Inferior parietal cortex (tissue), 1 donor: Measurements from ENCODE around the gene KIAA1217.
A peak's percentile ranks its signal among the peaks of the same experiment; 100 is the strongest.

Experiments used
- DNase-seq: peaks from one replicate; pipeline ENCODE4 v3.0.0-alpha.2; 2016; ENCODE audit errors: extremely low spot score

Gene KIAA1217

DNA sequence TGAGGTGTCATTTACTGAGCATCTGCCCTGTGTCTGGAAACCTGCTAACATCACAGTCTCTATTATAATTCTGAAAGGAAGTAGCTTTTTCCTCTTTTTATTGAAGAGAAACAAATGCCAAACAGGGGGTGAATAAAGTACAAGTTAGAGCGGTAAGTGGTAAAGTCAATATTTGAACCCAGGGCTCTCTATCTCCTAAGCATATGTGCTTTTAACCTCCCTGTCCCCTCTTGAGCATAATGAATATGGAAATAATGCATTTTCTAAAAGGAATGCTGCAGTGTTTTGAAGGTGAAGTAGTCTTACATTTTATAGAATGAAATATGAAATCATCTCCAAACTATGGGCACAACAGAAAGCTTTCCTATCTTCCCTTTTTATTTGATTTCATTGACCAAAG, 196.7 kb downstream of the KIAA1217 start:
- no peak for DNase-seq

DNA sequence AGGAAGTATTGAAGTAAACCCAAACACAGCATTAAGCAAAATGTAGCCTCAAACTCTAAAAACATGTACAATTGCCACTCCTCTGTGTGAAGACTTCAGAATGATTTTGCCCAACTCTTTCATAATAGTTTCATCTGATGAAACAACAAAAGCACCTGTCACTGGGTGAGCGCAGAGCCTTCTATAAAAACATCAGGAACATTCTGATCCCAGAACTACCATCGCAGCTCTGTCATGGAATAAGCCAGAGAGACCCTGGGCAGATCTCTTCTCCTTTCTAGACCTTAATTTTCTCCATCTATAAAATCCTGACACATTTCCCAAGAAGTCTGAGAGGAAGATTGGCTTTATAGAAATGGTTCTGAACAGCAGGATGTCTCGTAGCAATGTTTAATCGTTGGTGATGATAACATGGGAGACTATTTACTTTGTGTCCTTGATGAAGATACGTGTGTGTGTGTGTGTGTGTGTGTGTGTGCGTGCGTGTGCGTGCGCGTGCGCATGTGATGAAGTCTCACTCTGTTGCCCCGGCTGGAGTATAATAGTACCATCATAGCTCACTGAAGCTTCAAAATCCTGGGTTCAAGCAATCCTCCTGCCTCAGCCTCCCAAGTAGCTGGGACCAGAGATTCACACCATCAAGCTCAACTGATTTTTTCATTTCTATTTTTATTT, 198.0 kb downstream of the KIAA1217 start:
- DNase-seq = no peak

DNA sequence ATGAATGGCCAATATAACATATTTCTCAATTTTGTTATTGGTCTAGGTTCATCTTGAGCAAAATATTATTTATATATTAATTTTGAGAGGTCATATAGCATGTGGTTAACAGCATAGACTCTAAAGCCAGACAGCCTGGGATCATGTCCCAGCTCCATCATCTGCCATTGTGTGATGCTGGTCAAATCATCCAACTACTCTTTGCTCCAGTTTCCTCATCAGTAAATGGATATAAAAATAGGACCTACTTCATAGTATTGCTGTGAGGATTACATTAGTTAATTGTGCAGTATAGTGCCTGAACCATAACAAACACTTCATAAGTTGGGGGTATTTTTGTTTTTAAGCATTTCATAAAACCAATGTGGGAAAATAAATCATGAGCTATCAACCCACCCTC, 199.0 kb downstream of the KIAA1217 start:
- DNase-seq = no peak

DNA sequence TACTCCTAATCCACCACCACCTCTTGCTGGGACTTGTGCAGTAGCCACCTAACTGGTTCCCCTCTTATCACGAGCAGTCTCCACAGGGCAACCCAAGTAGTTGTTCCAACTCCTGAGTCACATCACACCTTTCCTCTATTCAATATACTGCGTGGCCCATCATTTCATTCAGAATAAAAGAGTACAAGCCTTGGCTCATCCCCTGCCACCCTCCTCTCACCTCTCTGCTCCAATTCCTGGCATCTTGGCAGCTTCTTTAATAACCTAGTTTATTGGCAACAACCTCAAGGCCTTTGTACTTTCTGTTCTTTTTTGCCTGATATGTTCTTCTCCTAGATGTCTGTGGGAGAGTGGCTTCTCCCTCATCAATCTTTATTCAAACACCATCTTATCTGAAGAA, 199.4 kb downstream of the KIAA1217 start:
- no peak for DNase-seq

DNA sequence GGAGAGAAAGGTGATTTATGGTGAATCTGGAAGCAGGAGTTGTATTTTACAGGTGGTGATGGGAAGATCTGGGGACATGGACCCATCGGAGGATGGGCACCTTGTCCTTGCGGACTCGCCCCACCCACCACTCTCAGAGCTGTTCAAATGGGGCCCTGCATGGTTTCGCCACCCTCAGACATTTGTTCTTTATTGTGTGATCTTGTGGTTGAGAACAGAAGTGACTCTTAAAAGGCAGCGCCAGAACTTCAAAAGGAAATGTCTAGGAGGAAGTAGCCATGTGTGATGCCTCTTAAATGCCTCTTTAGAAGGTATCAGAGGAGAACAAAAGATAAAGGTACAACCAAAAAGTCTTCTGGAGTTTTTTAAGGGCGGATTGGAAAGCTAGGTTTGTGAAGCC, 205.7 kb downstream of the KIAA1217 start:
- DNase-seq = no peak

DNA sequence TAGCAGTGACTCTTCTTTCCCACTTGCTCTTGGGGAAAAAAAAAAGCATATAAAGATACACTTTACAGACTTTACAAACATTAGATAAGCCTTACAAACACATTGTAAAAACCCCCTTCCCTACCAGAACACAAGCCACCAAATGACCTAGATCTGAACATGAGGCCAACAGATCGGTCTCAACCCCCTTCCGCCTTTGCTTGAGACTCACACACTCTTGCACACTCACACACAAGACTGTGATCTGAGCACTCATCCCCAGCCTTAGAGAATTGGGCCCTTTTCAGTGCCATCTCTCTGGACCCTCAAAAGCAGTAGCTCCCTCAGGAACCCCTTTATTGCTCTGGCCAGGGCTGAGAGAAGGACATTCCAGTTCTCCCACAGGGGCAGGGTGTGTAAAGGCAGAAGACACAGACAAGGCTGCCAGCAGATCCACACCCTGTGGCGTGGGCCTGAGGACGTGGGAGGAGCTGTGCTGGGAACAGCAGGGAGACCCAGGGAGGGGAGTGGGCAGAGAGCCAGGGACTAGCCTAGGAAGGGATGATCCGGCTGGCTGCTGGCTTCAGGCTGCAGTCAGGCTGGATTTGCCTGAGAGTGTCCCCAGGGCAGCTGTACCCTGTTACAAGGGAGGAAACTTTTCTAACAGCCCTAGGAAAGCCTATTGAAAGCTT, 206.7 kb downstream of the KIAA1217 start:
- DNase-seq = no peak

DNA sequence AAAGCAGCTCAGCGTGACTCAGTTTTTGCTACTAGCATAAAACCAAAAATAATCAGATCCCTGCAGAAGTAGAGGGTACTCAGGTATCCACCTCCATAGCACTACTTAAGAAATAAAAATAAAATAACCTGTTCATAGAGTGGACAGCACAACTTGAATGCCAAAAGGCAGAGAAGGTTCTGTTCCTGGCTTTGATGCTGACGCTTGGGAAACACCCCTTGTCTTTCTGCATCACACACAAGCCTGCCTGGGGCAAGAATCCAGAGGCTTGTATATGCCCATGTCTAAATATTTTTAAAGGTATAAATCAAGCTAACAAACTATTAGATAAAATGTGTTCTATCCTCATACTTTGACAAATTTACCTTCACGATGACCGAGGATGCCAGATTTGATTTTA, 207.3 kb downstream of the KIAA1217 start:
- DNase-seq = no peak

DNA sequence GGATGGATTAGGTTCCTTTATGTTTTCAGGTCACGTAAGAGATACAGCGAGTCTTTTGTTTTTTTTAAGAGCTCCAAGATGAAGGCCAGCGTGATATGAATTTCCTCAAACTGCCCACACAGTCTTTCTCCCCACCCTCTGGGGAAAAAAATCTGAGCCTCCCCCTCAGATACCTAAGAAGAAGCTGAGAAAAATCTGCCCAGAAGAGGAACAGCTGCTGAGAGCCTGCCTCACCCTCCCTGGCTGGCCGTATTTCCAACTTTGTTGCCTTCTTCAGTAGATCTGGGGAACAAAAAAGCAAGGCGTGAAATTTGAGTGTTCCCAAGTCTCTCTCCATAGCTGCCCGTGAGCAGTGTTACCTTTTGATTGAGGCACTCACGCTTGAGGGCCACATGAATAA, 208.1 kb downstream of the KIAA1217 start:
- no peak for DNase-seq

DNA sequence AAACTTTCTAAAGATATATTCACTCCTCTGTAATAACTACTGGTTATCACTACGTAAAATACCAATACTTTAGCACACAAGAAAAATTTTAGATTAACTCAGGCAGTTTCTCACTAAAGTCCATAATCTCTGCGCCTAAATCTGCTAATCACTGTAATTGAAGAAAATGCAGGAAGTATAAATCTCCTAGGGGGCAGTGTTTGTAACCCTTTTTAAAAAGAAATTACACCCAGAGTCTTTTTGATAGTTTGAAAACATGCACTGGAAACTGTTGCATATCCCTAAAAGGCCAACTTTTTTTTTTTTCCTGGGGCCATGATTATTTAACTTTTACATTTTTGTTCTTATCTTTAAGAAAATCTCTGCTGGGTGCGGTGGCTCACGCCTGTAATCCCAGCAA, 209.6 kb downstream of the KIAA1217 start:
- DNase-seq = no peak

DNA sequence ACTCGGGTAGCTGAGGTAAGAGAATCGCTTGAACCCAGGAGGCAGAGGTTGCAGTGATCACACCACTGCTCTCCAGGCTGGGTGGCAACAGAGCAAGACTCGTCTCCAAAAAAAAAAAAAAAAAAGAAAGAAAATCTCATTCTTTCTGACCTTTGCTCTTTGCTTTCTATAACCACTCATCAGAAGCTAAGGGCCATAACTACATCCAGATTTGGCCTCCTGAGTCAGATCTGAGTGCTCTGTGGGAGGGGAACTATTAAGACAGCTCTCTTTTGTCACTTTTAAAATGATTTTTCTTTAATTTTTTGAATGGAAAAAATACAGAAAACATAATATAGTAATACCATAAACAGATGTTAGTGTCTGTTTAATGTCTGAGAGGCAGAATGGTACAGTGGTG, 210.1 kb downstream of the KIAA1217 start:
- no peak for DNase-seq

DNA sequence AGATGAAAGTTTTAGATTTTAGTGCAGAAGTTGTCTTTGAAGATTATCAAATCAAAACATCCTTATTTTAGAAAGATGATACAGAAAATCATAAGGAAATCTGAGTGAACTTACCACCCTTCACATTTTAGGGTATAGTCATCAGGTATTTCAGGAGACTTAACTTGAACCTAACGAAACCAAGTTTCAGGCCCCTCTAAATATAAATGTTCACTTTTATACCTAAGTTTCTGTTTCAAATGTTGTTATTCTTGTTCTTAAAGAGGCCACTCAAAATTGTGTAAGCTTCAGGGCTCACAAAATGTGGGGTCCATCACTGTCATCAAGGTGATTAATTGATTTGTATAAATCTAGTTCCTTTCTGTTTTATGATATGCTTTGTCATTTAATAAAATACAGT, 216.2 kb downstream of the KIAA1217 start:
- no peak for DNase-seq

DNA sequence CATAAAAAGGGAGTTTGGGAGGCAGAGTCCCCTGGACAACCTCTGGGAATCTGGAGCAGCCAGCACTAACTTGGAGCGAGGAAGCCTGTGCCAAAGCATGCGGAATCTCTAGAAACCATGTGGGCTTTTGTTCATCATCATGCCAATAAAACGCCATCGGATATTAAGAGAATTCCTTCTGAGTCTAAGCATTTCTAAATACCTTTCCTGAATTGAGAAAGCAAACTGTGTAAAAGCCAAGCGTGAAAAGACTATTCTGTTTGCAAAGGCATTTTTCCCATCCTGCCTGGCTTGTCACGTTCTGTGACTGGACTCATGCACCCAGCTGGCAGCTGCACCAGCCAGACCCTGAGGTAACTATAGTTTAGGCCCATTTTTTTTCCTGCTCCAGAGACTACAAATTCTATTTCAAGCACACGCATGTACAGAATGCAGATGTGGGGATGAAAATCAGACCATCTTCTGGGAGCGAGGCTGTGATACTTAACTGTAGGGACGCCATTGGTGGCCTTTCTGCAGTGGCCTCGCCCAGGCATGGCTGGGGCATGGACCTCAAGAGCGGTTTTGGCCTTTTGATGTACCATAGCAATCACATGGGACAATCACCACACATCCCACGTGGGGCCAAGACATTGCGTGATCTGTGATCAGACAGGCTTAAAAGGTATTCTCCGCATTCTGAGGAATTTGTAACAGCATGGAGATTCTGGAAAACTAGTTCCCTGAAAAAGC, 218.9 kb downstream of the KIAA1217 start:
- DNase-seq = peak; percentile 28

DNA sequence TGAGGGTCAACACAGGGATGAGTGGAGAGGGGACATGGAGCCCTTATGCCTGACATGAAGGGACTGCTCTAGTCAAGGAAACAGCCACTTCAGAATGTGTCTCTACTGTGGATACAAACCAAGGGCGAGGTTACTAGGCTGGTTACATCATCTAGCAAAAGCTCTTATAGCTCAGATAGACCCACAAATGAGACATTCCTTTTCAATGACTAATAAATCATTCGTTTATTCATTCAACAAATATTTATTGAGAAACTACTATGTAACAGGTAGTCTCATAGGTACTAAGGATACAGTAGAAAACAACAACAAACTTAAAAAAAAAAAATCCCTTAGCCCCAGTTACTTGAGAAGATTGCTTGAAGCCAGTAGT, 219.5 kb downstream of the KIAA1217 start:
- no peak for DNase-seq

DNA sequence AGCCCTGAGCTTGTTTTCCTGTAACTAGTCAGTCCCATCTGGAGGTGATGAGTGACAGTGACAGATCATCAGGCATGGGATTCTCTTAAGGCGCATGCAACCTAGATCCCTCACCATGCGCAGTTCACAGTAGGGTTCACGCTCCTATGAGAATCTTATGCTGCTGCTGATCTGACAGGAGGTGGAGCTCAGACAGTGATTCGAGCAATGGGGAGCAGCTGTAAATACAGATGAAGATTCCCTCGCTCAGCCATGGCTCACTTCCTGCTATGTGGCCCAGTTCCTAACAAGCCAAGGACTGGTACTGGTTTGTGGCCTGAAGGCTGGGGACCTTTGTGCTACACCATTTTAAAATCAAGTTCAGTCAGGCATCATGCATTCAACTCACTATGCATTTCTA, 221.7 kb downstream of the KIAA1217 start:
- no peak for DNase-seq

DNA sequence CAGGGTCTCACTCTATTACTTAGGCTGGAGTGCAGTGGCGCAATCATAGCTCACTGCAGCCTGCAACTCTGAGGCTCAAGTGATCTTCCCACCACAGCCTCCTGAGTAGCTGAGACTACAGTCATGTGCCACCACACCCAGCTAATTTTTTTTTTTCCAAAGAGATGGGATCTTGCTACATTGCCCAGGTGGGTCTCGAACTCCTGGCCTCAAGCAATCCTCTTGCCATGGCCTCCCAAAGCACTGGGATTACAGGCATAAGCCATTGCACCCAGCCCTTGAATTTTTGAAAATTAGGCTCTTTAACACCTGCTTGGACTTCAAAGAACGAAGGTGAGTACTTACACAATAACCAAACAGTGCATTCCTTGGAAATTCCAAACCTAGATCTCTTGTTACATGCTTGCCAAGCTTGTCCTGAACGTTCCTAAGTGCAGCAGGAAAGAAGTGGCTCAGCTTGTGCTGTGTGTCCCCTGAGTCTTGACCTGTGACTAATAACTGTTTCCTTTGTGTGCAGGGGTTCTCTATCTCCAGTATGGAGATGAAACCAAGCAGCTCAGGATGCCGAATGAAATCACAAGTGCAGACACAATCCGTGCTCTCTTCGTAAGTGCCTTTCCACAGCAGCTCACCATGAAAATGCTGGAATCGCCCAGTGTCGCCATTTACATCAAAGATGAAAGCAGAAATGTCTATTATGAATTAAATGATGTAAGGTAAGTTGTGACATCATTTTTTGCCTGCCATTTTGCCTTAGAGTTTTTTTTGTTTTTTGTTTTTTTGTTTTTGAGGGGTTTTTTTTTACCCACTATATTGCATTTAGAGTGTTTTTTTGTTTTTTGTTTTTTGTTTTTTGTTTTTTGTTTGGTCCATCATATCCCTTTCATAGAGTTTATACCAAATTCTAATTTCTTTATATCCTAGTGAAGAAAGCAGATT, 223.8 kb downstream of the KIAA1217 start:
- DNase-seq = no peak

DNA sequence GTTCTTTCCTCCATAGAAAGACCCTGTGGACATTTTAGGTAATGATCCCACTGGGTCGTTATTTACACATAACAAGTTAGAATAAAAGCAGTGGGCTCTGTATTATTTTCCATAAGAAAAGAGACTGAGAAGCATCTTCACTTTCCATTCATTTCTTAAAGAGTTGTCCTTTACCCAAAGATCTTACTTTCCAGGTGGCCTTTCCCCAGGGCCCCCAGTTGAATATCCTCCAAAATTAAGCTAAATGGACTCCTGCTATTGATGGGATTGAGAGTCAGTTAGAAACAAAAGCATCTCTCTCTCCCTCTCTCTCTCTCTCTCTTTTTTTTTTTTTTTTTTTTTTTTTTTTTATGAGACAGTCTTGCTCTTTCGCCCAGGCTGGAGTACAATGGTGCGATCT, 224.8 kb downstream of the KIAA1217 start:
- no peak for DNase-seq

DNA sequence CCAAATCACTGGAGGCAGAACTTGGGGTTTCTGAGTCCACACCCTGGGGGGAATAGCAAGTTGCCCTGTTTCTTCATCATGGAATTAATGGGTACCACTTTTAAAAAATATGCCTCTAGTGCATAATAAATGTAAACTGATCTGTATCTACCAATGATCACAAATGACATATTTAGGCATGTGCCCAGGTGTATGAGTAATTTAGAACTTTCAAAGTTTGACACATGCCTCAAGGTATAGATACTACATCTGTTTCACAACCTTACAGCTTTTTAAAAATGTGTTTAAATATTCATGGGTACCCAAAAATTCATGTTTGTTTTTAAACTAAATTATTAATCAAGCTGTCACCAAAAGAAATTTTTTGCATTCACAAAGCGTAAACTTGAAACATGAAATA, 226.0 kb downstream of the KIAA1217 start:
- no peak for DNase-seq

DNA sequence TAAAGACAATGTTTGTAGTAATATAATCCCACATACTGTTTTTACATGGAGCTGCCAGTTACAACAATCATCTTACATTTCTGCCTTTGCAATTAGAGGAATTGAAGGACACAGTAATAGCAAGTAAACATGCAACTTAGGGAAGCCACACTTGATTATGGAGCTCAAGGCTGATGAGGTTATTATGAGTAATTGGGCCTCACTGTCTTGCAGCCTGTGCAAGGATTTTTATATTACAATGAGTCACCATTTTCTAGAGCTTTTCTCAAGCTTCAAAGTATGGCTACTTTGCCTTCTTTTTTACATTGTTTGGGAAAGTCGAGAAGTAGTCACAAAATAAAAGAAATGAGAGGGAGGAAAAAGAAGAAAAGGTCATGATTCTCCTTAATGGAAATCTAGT, 226.4 kb downstream of the KIAA1217 start:
- DNase-seq = no peak

DNA sequence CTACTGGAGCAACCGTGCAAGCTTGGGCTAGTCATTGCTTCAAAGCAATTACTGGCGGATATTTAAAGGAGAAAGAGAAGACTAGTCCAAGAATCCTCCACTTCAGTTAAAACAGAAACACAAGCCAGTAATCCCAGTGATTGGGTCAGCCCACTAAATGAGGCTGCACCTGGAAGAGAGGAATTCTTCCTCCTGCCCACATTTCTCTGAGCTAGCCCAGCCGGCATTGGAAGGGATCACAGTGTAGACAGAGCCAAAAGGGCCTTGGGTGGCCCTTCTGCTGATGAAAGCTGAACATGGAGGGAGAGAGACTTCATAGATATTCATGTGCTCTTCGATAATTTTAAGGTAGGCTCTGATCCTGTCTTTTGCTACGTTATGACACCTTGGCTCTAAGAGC, 228.4 kb downstream of the KIAA1217 start:
- DNase-seq = no peak

DNA sequence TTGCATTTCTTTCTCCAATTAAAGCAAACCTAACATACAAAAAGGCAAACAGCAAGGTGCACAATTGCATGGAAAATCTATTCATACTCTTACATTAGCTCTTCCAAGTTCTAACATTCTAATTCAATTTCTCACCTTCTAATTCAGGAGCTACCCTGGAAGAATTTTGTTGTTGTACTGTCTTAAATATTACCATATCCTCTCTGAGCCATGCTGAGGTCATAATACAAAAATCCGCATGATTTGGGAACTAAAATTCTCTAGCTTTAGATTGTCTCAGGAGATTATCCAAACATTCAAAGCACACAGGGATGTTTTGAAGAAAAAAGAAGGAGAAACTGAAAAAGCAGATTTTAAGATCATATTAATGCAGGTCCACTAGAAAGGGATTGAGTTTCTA, 229.9 kb downstream of the KIAA1217 start:
- DNase-seq = no peak

DNA sequence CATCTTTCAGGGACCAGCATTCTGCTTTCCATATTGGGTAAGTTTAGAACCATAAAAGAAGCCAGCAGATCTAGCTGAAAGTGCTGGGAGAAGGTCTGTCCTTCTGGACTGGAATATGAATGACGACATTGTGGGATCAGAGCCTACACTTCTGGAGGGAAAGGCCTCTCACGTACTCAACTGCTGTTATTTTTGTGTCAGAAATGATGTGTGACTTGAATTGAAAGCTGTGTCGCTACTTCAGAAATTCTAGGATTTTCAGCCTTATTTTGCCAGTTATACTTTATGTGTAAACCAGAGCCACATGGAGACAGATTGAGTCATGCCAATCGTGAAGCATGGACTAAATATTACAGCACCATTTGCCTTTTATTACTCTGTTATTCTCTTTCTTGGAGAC, 231.0 kb downstream of the KIAA1217 start:
- DNase-seq = no peak
